ENCODE data around the gene B3GNT4.

Gene B3GNT4

DNA sequence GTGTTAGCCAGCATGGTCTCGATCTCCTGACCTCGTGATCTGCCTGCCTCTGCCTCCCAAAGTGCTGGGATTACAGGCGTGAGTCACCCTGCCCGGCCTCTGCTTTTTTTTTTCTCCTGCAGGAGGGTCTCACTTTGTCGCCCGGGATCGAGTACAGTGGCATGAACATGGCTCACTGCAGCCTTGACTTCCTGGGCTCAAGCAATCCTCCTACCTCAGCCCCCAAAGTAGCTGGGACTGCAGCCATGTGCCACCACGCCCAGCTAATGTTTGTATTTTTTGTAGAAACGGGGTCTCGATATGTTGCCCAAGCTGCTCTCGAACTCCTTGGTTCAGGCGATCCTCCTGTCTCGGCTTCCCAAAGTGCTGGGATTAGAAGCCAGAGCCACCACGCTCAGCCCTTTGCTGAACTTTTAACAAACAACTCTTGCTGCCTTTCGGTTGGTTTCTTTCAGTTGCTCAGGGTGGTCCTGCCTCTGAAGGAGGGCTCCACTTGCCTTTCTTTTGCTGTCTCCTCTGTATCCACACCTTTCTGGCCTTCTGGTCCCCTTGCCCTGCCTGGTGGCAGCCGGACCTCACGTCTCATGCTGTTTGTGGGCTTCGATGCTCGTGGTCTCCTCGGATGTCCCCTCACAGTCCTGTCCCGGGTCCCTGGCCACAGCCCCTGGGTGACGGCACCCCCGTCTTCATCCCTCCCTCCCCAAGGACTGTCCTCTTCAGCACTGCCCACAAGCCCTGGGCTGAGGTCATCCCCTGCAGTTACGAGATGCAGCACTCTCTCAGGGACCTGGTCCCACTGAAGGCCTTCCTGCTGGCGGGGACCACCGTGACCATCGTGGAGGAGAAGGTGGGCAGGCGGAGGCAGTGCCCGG is 3.8 kb upstream of the B3GNT4 start:
- H3K9me3 ChIP-seq (ENCODE audit: insufficient read depth, low read length): no peaks in the 10 kb centered on the region

DNA sequence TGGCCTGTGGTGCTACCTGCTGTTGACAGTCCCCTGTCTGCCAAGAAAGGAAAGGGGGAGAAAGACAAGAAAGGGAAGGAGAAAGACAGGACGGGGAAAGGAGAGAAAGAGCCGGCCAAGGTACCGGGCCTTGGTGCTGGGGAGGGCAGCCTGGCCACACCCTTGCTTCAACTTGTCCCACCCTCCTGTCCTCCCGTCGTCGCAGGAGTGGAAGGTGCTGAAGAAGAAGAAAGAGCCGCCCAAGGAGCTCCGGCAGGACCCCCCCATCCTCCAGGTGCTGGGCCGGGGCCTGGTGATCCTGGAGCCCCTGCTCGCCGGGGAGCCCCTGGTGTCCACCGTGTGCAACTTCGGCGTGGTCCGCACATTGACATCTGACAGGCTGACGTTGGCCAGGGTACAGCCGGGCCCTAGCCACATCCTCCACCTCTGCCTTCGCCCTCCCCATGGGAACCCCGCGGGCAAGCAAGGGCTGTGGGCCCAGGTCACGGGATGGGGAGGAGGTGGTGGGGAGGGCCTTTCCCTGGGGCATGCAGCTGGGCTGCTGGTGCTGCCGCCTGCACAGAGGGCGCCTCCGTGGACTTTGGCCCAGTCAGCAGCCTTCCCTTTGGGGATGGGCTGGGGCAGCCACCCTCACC is 2.9 kb upstream of the B3GNT4 start:
- Histone ChIP-seq H3K9ac (ENCODE audit: low read length) (no peak overlapping the region), H3K4me2 (ENCODE audit: low read depth, low read length, poor library complexity, severe bottlenecking) (no peak overlapping the region), H3K27ac (ENCODE audit: low read depth, low read length) (no peak overlapping the region), H3K9me2 (replicated peaks; ENCODE audit: insufficient read depth, low read length) (no peaks in the 10 kb centered on the region), H3K36me3 (ENCODE audit: low read length) (no peaks in the 10 kb centered on the region), H3K79me2 (ENCODE audit: insufficient read depth, low read length) (no peaks in the 10 kb centered on the region), H4K20me1 (ENCODE audit: low read depth, low read length) (no peaks in the 10 kb centered on the region), H3K9me3 (ENCODE audit: insufficient read depth, low read length) (no peaks in the 10 kb centered on the region), H3F3A (ENCODE audit: insufficient read depth) (no peaks in the 10 kb centered on the region; the same call in 1 of the 2 replicates), H3K27me3 (ENCODE audit: low read length) (no peaks in the 10 kb centered on the region), H2AFZ (ENCODE audit: low read depth, low read length, severe bottlenecking) (no peak overlapping the region), H3K4me3 (ENCODE audit: insufficient read depth, low read length, poor library complexity, severe bottlenecking) (no peak overlapping the region)
- TF ChIP-seq, protein P1, sequence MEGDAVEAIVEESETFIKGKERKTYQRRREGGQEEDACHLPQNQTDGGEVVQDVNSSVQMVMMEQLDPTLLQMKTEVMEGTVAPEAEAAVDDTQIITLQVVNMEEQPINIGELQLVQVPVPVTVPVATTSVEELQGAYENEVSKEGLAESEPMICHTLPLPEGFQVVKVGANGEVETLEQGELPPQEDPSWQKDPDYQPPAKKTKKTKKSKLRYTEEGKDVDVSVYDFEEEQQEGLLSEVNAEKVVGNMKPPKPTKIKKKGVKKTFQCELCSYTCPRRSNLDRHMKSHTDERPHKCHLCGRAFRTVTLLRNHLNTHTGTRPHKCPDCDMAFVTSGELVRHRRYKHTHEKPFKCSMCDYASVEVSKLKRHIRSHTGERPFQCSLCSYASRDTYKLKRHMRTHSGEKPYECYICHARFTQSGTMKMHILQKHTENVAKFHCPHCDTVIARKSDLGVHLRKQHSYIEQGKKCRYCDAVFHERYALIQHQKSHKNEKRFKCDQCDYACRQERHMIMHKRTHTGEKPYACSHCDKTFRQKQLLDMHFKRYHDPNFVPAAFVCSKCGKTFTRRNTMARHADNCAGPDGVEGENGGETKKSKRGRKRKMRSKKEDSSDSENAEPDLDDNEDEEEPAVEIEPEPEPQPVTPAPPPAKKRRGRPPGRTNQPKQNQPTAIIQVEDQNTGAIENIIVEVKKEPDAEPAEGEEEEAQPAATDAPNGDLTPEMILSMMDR (IDR thresholded peaks at IDR 0.05; ENCODE audit: insufficient read depth, low read length, poor library complexity, severe bottlenecking): no peak
- no peak for TF ChIP-seq EZH2phosphoT487 (conservative IDR thresholded peaks at IDR 0.05; ENCODE audit: low read length)

More for the DNA sequence above, 3.8 kb upstream of the B3GNT4 start:
- Histone ChIP-seq H3K36me3 (ENCODE audit: low read length) (no peaks in the 10 kb centered on the region), H3K9me2 (replicated peaks; ENCODE audit: insufficient read depth, low read length) (no peaks in the 10 kb centered on the region), H3K27ac (ENCODE audit: low read depth, low read length) (no peak overlapping the region), H3K4me2 (ENCODE audit: low read depth, low read length, poor library complexity, severe bottlenecking) (no peak overlapping the region), H2AFZ (ENCODE audit: low read depth, low read length, severe bottlenecking) (no peak overlapping the region), H3K79me2 (ENCODE audit: insufficient read depth, low read length) (no peaks in the 10 kb centered on the region), H3F3A (ENCODE audit: insufficient read depth) (no peaks in the 10 kb centered on the region; the same call in 1 of the 2 replicates), H3K4me3 (ENCODE audit: insufficient read depth, low read length, poor library complexity, severe bottlenecking) (no peak overlapping the region), H3K27me3 (ENCODE audit: low read length) (no peaks in the 10 kb centered on the region), H4K20me1 (ENCODE audit: low read depth, low read length) (no peaks in the 10 kb centered on the region), H3K9ac (ENCODE audit: low read length) (no peak overlapping the region)
- TF ChIP-seq EZH2phosphoT487 (conservative IDR thresholded peaks at IDR 0.05; ENCODE audit: low read length): no peak
- TF ChIP-seq, protein P1 (IDR thresholded peaks at IDR 0.05; ENCODE audit: insufficient read depth, low read length, poor library complexity, severe bottlenecking): no peak

DNA sequence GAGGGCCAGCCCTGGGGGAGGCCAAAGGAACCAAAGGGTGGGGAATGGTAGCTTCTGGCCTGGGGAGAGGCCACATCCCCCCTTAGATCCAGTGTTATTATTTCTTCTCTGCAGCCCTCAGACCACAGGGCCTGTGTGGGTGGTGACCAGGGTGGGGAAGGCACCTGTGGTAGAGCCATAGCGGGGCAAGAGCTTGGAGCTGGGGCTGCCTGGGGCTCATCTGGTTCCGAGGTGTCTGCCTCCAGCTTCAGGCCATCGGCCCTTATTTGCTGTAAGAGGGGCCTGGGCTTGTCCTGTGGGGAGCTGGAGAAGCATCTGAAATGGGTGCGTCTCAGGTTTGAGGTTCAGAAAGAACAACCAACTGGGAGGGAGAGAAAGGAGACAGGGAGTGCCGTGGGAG is 2.1 kb upstream of the B3GNT4 start:
- Histone ChIP-seq H3K9me2 (replicated peaks; ENCODE audit: insufficient read depth, low read length) (no peaks in the 10 kb centered on the region), H3F3A (ENCODE audit: insufficient read depth) (no peaks in the 10 kb centered on the region; the same call in 1 of the 2 replicates), H4K20me1 (ENCODE audit: low read depth, low read length) (no peaks in the 10 kb centered on the region), H3K36me3 (ENCODE audit: low read length) (no peaks in the 10 kb centered on the region), H3K9me3 (ENCODE audit: insufficient read depth, low read length) (no peaks in the 10 kb centered on the region), H3K79me2 (ENCODE audit: insufficient read depth, low read length) (no peaks in the 10 kb centered on the region), H3K4me3 (ENCODE audit: insufficient read depth, low read length, poor library complexity, severe bottlenecking) (no peak overlapping the region), H3K9ac (ENCODE audit: low read length) (no peak overlapping the region), H3K4me2 (ENCODE audit: low read depth, low read length, poor library complexity, severe bottlenecking) (no peak overlapping the region), H2AFZ (ENCODE audit: low read depth, low read length, severe bottlenecking) (no peak overlapping the region), H3K27me3 (ENCODE audit: low read length) (no peaks in the 10 kb centered on the region), H3K27ac (ENCODE audit: low read depth, low read length) (no peak overlapping the region)
- no peak for TF ChIP-seq EZH2phosphoT487 (conservative IDR thresholded peaks at IDR 0.05; ENCODE audit: low read length)
- TF ChIP-seq, protein P1 (IDR thresholded peaks at IDR 0.05; ENCODE audit: insufficient read depth, low read length, poor library complexity, severe bottlenecking): no peak
